ENCODE data around the gene GRIN2A. TPM values are rescaled to one million over a fixed set of nuclear protein-coding genes. Genes with fewer than 3 reads are reported as not detected.

GRIN2A gene
- total and polyA plus RNA-seq, 2 experiments from 2014 or later = not detected

DNA sequence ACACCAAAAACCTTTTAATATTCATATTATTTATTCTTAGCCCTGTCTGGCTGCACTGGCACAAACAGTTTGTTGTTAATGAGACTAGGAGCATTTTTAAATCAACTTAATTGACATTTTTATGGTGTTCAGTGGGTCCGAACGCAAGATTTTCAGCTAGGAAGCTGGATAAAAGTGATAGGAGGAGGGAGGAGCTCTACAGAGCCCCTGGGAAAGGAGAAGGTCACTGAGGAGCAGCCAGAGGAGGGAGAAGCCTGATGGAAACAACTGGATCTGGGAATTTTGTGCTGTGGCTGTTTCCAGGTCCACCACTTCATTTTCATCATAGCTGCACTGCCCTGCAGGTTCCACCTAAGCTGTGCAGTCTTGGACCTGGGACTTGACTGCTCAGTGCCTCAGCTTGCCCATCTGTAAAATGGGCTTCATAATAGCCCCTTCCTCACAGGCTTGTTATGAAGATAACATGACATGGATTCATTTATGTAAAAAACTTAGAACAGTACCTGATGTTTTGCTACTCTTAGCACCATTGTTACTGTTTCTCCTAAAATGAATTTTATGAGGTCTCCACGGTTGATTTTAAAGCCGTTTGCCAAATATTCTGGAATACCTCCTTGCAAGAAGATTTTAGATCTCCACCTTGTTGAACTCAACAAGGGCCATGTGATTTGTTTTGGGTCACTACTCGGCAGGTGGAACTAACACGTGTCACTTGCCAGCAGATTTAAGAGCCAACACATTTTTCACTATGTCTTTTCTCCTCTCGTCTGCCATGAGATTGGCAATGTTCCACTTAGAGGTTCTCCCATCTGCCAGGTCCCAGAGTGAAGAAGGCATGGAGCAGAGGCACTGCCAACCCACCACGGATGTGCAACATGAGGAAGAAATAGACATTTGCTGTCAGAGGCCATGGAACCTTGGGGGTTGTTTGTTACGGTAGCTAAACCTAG is 18.7 kb upstream of the GRIN2A start:
- Histone ChIP-seq H3K79me2 (ENCODE audit: insufficient read depth) (no peaks in the 10 kb centered on the region), H3K4me2 (ENCODE audit: unreplicated experiment) (no peak overlapping the region), H3K9me3 (ENCODE audit: low read depth) (no peaks in the 10 kb centered on the region), H3K36me3 (ENCODE audit: low read depth) (no peaks in the 10 kb centered on the region), H3K9ac (no peak overlapping the region), H2AFZ (no peak overlapping the region), H3K27ac (no peak overlapping the region), H3K4me1 (ENCODE audit: insufficient read depth) (no peaks in the 10 kb centered on the region), H3K9me2 (ENCODE audit: insufficient read depth) (no peaks in the 10 kb centered on the region), H3K4me3 (no peak overlapping the region), H3F3A (ENCODE audit: insufficient read depth) (no peaks in the 10 kb centered on the region), H4K20me1 (ENCODE audit: insufficient read depth) (no peaks in the 10 kb centered on the region), H3K27me3 (replicated peaks; ENCODE audit: insufficient read depth) (no peaks in the 10 kb centered on the region)
- no peak for TF ChIP-seq EZH2 (IDR thresholded peaks at IDR 0.05; ENCODE audit: insufficient read depth, poor library complexity, severe bottlenecking)
- TF ChIP-seq EZH2phosphoT487 (IDR thresholded peaks at IDR 0.05; ENCODE audit: insufficient read depth, low read depth) = no peak
- DNase-seq = no peak
- in situ Hi-C loops (cut with MboI) = no loop called here
- 19 to 20% methylated on average over 9 of the region's 9 CpGs for WGBS, 2 experiments (ENCODE audit: low coverage in 1 of 2, low lambda C conversion rate in 2 of 2, missing lambda C conversion rate in 2 of 2)

DNA sequence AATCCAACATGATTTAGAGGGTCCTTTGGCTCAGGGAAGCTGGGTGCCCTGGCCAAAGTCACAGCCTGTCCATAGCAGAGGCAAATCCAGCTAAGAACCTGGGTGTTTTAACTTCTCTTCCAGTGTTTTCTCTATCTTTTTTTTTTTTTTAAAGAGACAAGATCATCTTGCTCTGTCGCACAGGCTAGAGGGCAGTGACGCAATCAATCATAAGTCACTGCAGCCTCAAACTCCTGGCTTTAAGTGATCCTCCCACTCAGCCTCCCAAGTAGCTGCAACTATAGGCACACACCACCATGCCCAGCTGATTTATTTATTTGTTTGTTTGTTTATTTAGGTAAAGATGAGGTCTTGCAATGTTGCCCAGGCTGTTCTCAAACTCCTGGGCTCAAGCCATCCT is 14.8 kb upstream of the GRIN2A start:
- no peak overlapping the region for H3K4me2 ChIP-seq (ENCODE audit: unreplicated experiment)
- no peak overlapping the region for H3K9ac ChIP-seq
- H3F3A ChIP-seq (ENCODE audit: insufficient read depth) = no peaks in the 10 kb centered on the region
- H3K27me3 ChIP-seq (replicated peaks; ENCODE audit: insufficient read depth) = no peaks in the 10 kb centered on the region
- no peaks in the 10 kb centered on the region for H4K20me1 ChIP-seq (ENCODE audit: insufficient read depth)
- no peaks in the 10 kb centered on the region for H3K79me2 ChIP-seq (ENCODE audit: insufficient read depth)
- no peak overlapping the region for H2AFZ ChIP-seq
- no peak overlapping the region for H3K27ac ChIP-seq
- in situ Hi-C loops (cut with MboI) = loop anchor here (25.0 kb wide), 1 partner anchor 1635 kb away; no protein-coding TSS in a partner anchor
- H3K36me3 ChIP-seq (ENCODE audit: low read depth) = no peaks in the 10 kb centered on the region
- no peaks in the 10 kb centered on the region for H3K4me1 ChIP-seq (ENCODE audit: insufficient read depth)
- H3K9me3 ChIP-seq (ENCODE audit: low read depth) = no peaks in the 10 kb centered on the region
- 23 to 26% methylated on average over 2 of the region's 2 CpGs for WGBS, 2 experiments (ENCODE audit: low coverage in 1 of 2, low lambda C conversion rate in 2 of 2, missing lambda C conversion rate in 2 of 2)
- no peak for DNase-seq
- H3K9me2 ChIP-seq (ENCODE audit: insufficient read depth) = no peaks in the 10 kb centered on the region
- H3K4me3 ChIP-seq = no peak overlapping the region
- TF ChIP-seq EZH2phosphoT487 (IDR thresholded peaks at IDR 0.05; ENCODE audit: insufficient read depth, low read depth) (no peak), EZH2 (IDR thresholded peaks at IDR 0.05; ENCODE audit: insufficient read depth, poor library complexity, severe bottlenecking) (no peak)

DNA sequence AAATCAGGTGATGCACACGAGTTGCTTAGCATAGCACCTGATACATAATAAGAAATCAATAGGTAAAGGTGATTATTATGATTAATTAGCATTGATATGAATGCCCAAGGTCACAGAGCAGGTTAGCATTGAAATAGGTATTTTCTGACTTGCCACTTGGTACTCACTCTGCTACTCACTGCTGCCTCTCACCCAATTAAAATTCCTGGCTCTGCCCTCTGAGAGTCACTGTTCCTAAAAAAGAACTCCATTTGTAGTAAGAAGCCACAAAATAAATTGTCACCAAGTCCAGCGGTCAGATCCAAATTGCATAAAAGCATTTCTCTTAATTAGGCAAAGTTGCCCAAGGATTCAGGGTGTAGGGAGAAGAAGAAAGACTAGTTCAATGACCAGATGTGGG is 8.9 kb upstream of the GRIN2A start:
- TF ChIP-seq EZH2 (IDR thresholded peaks at IDR 0.05; ENCODE audit: insufficient read depth, poor library complexity, severe bottlenecking) (no peak), EZH2phosphoT487 (IDR thresholded peaks at IDR 0.05; ENCODE audit: insufficient read depth, low read depth) (no peak)
- Histone ChIP-seq H3K9me3 (ENCODE audit: low read depth) (no peaks in the 10 kb centered on the region), H3K4me1 (ENCODE audit: insufficient read depth) (no peaks in the 10 kb centered on the region), H3K9ac (no peak overlapping the region), H3F3A (ENCODE audit: insufficient read depth) (no peaks in the 10 kb centered on the region), H3K36me3 (ENCODE audit: low read depth) (no peaks in the 10 kb centered on the region), H3K9me2 (ENCODE audit: insufficient read depth) (no peaks in the 10 kb centered on the region), H3K79me2 (ENCODE audit: insufficient read depth) (no peaks in the 10 kb centered on the region), H3K4me2 (ENCODE audit: unreplicated experiment) (no peak overlapping the region), H2AFZ (no peak overlapping the region), H3K27me3 (replicated peaks; ENCODE audit: insufficient read depth) (no peaks in the 10 kb centered on the region), H3K27ac (no peak overlapping the region), H4K20me1 (ENCODE audit: insufficient read depth) (no peaks in the 10 kb centered on the region), H3K4me3 (no peak overlapping the region)
- in situ Hi-C loops (cut with MboI) = loop anchor here (25.0 kb wide), 1 partner anchor 1629 kb away; no protein-coding TSS in a partner anchor
- DNase-seq = no peak
- 18 to 20% methylated on average over 2 of the region's 2 CpGs for WGBS, 2 experiments (ENCODE audit: low coverage in 1 of 2, low lambda C conversion rate in 2 of 2, missing lambda C conversion rate in 2 of 2)

DNA sequence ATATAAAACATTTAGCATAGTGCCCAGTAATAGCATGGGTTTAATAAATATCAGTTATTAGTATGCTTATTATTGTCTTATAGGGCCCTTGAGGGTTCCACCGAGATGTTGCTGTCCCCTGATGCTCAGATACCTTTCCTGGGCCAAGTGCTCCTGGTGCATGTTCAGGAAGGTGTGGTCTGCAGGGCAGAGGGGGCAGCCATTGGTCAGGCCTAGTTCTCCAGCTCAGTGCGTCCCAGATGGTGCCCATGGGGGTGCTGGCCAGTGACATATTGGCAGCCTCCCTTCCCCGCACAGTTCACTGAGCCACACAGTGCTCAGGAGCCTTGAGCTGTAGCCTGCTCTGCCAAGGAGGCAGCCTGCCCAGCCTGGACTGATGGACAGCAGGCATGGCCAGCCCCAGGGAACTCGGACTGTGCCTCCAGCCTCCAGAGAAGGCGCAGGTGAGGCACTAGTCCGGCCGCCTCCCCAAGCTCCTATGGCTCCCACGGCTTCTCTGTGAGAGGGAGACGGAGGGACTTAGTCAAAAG is 7.7 kb upstream of the GRIN2A start:
- Histone ChIP-seq H3K9me2 (ENCODE audit: insufficient read depth) (no peaks in the 10 kb centered on the region), H3F3A (ENCODE audit: insufficient read depth) (no peaks in the 10 kb centered on the region), H3K79me2 (ENCODE audit: insufficient read depth) (no peaks in the 10 kb centered on the region), H3K27me3 (replicated peaks; ENCODE audit: insufficient read depth) (no peaks in the 10 kb centered on the region), H3K9ac (no peak overlapping the region), H4K20me1 (ENCODE audit: insufficient read depth) (no peaks in the 10 kb centered on the region), H3K9me3 (ENCODE audit: low read depth) (no peaks in the 10 kb centered on the region), H3K27ac (no peak overlapping the region), H3K4me2 (ENCODE audit: unreplicated experiment) (no peak overlapping the region), H2AFZ (no peak overlapping the region), H3K4me3 (no peak overlapping the region), H3K4me1 (ENCODE audit: insufficient read depth) (no peaks in the 10 kb centered on the region), H3K36me3 (ENCODE audit: low read depth) (no peaks in the 10 kb centered on the region)
- DNase-seq = no peak
- TF ChIP-seq EZH2 (IDR thresholded peaks at IDR 0.05; ENCODE audit: insufficient read depth, poor library complexity, severe bottlenecking) (no peak), EZH2phosphoT487 (IDR thresholded peaks at IDR 0.05; ENCODE audit: insufficient read depth, low read depth) (no peak)
- WGBS, 2 experiments (ENCODE audit: low coverage in 1 of 2, low lambda C conversion rate in 2 of 2, missing lambda C conversion rate in 2 of 2) = 31 to 36% methylated on average over 9 of the region's 9 CpGs
- in situ Hi-C loops (cut with MboI) = loop anchor here (10.0 to 25.0 kb wide), 2 partner anchors 1045 to 1628 kb away; no protein-coding TSS in a partner anchor

Data from GM23248 (cell line).